Brain microvascular endothelial cell (primary cell): ENCODE data around the gene SLC4A1AP.

Experiments used
- DNase-seq: peaks from one replicate; pipeline ENCODE4 v3.0.0-alpha.2; 2020
- H3K27ac ChIP-seq: fragments of 250-450 bp; sonication (Bioruptor Pico); 2 replicates; pipeline ENCODE4 v1.5.1; 2020; ENCODE audit warnings: mild to moderate bottlenecking, moderate library complexity
- H3K27me3 ChIP-seq: fragments of 250-450 bp; sonication (Bioruptor Pico); replicated peaks from 2 replicates; pipeline ENCODE4 v1.5.1; 2020; ENCODE audit warnings: mild to moderate bottlenecking
- H3K36me3 ChIP-seq: fragments of 250-450 bp; sonication (Bioruptor Pico); replicated peaks from 2 replicates; pipeline ENCODE4 v1.5.1; 2020; ENCODE audit warnings: mild to moderate bottlenecking
- H3K4me3 ChIP-seq: 2 replicates; pipeline ENCODE4 v1.5.1; 2011; ENCODE audit warnings: low read depth, mild to moderate bottlenecking, control low read depth, low read length, moderate library complexity
- CTCF ChIP-seq: IDR thresholded peaks from 2 replicates; pipeline ENCODE4 v1.5.1; 2011; ENCODE audit warnings: low read depth, mild to moderate bottlenecking, moderate library complexity, low read length, control low read depth, inconsistent platforms; ENCODE audit errors: missing control alignments
- in situ Hi-C: cut with HindIII; loops from 2 replicates; pipeline ENCODE4 v1.10.0; 2017; ENCODE audit warnings: low sequenced_read_pairs, low pct_ligation_motif_present

Gene SLC4A1AP

GRCh38 chr2:27712522-27712921 is 48.8 kb downstream of the SLC4A1AP start:
- no peak for DNase-seq
- in situ Hi-C loops, result no loop called here
- TF ChIP-seq CTCF, result no peak
- Histone ChIP-seq H3K27ac (no peak overlapping the region), H3K36me3 (no peaks in the 10 kb centered on the region), H3K4me3 (no peak overlapping the region), H3K27me3 (no peaks in the 10 kb centered on the region)

DNA sequence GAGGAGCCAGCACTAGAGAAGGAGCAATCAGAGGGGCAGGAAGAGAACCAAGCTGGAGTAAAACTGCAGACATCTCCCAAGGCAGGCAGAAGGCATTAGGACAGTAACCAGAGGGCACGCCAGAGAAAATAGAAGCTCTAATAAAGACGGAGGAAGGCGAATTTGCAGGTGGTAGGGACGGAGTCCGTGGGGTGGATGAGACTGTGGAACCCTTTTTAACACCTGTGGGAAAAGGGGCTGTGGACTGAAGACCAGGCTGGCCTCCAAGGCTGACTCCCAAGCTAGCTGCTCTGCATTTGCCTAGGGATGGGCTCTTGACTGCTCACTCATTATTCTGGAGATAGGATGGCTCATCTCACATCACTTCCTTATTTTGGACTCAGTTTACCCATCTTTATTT is 49.5 kb downstream of the SLC4A1AP start:
- H3K36me3 ChIP-seq, result no peaks in the 10 kb centered on the region
- no peak for TF ChIP-seq CTCF
- no peak overlapping the region for H3K4me3 ChIP-seq
- in situ Hi-C loops, result no loop called here
- no peak for DNase-seq
- H3K27ac ChIP-seq, result no peak overlapping the region
- H3K27me3 ChIP-seq, result no peaks in the 10 kb centered on the region

DNA sequence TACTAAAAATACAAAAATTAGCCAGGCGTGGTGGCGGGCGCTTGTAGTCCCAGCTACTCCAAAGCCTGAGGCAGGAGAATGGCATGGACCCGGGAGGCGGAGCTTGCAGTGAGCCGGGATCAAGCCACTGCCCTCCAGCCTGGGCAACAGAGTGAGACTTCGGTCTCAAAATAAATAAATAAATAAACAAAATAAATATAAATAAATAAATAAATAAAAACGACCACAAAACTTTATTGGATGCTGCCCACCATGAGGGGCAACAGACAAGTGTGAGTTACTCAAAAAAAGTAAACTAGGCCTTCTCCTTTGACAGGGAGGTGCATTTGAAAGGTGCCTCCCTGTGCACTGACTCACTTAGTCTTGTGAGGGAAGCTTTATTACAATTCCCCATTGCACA is 50.4 kb downstream of the SLC4A1AP start:
- TF ChIP-seq CTCF, result no peak
- H3K27ac ChIP-seq, result no peak overlapping the region
- H3K4me3 ChIP-seq, result no peak overlapping the region
- no peaks in the 10 kb centered on the region for H3K36me3 ChIP-seq
- DNase-seq, result no peak
- no peaks in the 10 kb centered on the region for H3K27me3 ChIP-seq
- in situ Hi-C loops, result no loop called here

- no peak overlapping the region for H3K27ac ChIP-seq
Observed at GRCh38 chr2:27714851-27715291, 51.2 kb downstream of the SLC4A1AP start.

DNA sequence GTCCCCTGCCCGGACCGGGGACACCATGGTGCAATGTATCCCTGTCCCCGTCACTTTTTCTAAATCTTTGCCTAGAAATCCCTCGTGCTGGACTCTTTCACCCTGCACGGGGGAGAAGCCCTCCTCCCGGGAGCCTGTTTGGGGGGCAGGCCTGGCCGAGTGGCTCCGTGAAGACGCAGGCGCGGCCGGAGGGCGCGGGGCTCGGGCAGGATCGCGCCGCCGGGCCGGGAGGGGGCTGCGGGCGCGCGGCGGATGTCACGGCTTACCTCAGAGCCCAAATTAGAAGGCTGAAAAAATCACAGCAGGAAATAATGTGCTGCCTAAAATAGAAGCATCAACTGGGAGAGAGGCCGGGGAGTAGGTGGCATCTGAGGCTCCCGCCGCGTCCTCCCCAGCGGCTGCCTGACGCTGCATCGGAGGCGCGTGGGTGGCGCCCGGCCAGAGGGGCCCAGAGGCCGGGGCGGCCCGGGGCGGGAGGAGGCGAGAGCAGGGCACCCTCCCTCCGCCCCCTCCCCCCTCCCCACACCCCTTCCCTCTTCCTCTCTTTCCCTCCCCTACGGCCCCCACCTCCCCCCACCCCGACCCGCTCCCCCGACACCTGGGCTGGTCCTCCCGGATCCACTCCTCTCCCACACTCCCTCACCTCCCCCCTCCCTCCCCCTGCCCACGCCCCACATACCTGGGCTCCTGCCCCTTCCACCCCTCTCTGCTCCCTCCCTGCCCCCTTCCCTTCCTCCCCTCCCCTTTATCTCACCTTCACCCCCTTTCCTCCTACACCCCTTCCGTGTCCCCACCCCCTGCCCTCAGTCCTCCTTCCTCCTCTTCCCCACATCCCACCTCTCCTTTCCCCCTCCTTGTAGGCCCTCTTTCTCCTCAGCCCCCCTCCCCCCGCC is 51.9 kb downstream of the SLC4A1AP start:
- in situ Hi-C loops, result no loop called here
- no peaks in the 10 kb centered on the region for H3K36me3 ChIP-seq
- TF ChIP-seq CTCF, result no peak

More at GRCh38 chr2:27714851-27715291, 51.2 kb downstream of the SLC4A1AP start:
- TF ChIP-seq CTCF, result no peak
- peak overlapping the region; percentile 46 for H3K4me3 ChIP-seq
- DNase-seq, result no peak
- no peaks in the 10 kb centered on the region for H3K36me3 ChIP-seq
- no peaks in the 10 kb centered on the region for H3K27me3 ChIP-seq
- in situ Hi-C loops, result no loop called here

More for the DNA sequence above, 51.9 kb downstream of the SLC4A1AP start:
- peak; percentile 27 for DNase-seq
- H3K27ac ChIP-seq, result no peak overlapping the region
- no peaks in the 10 kb centered on the region for H3K27me3 ChIP-seq
- H3K4me3 ChIP-seq, result peak overlapping the region; percentile 46
